Esophagus muscularis mucosa (tissue), 3 donors: ENCODE data around the gene PSEN1.

Experiments used
- CTCF ChIP-seq, 3 experiments: fragments of 200-600 bp in 2 of 3; fragments of 450-650 bp in 1 of 3; sonication (generic) in 2 of 3; IDR thresholded peaks; one replicate each; pipeline ENCODE4 v1.5.1; 2017 to 2019; ENCODE audit warnings: antibody characterized with exemption in 3 of 3, mild to moderate bottlenecking in 2 of 3, moderate library complexity in 1 of 3
- POLR2A ChIP-seq: fragments of 450-650 bp; IDR thresholded peaks from one replicate; pipeline ENCODE4 v1.6.1; 2017; ENCODE audit warnings: antibody characterized with exemption, moderate library complexity, mild to moderate bottlenecking, low read depth

GRCh38 chr14:73221945-73222344 is 85.6 kb downstream of the PSEN1 start:
- TF ChIP-seq POLR2A (no peak), CTCF (IDR thresholded peaks at IDR 0.05) (no peak)
